Skeletal muscle tissue (tissue), 4 donors: ENCODE data around the gene LZIC. TPM values are rescaled to one million over a fixed set of nuclear protein-coding genes. Genes with fewer than 3 reads are reported as not detected.
A peak's percentile ranks its signal among the peaks of the same experiment; 100 is the strongest.
"Not testable (repeated sequence)": the region's sequence is repeated elsewhere in the genome, so short reads cannot be mapped to it uniquely, and the experiment has no call there.

Experiments
- H3K27ac ChIP-seq: one replicate; pipeline ENCODE4 v1.7.0; 2013; ENCODE audit warnings: mild to moderate bottlenecking, low read depth, low read length, inconsistent platforms
- H3K27me3 ChIP-seq, 3 donors: one replicate each; pipeline ENCODE4 v1.7.0; 2013; ENCODE audit warnings: low read length in 3 of 3; ENCODE audit not compliant: control insufficient read depth in 3 of 3, insufficient read depth in 3 of 3
- H3K36me3 ChIP-seq, 3 donors: one replicate each; pipeline ENCODE4 v1.7.0; 2013; ENCODE audit warnings: low read length in 3 of 3; ENCODE audit not compliant: control insufficient read depth in 3 of 3, insufficient read depth in 3 of 3
- H3K4me1 ChIP-seq, 3 donors: one replicate each; pipeline ENCODE4 v1.7.0; 2013; ENCODE audit warnings: low read length in 3 of 3, mild to moderate bottlenecking in 3 of 3; ENCODE audit not compliant: control insufficient read depth in 3 of 3, insufficient read depth in 3 of 3
- H3K4me3 ChIP-seq, 3 donors: one replicate each; pipeline ENCODE4 v1.7.0; 2013; ENCODE audit warnings: low read length in 3 of 3
- H3K9ac ChIP-seq, 3 donors: one replicate each; pipeline ENCODE4 v1.7.0; 2013; ENCODE audit warnings: low read length in 3 of 3, mild to moderate bottlenecking in 3 of 3, moderate library complexity in 2 of 3, low read depth in 1 of 3
- H3K9me3 ChIP-seq, 3 donors: one replicate each; pipeline ENCODE4 v1.7.0; 2013; ENCODE audit warnings: low read length in 3 of 3; ENCODE audit not compliant: control insufficient read depth in 3 of 3
- total RNA-seq: library from RNA; depleted of rRNA; stranded (reverse); fragments of >200 nt; gene quantifications from one replicate; pipeline ENCODE4 v1.2.3, GENCODE V29; 2014
- donor health status: Osteomylitis.

The LZIC gene
- total RNA-seq, 1 donor from 2014 or later = 42.3 TPM

- Histone ChIP-seq H3K4me3 (no peak overlapping the region), H3K4me1 (peaks cover 12 to 38% (median 18%) of the 10 kb centered on the region in 3 donors), H3K9me3 (no peaks in the 10 kb centered on the region), H3K36me3 (peaks cover 9 to 13% (median 12%) of the 10 kb centered on the region in 3 donors), H3K27ac (no peak overlapping the region), H3K9ac (peak overlapping the region in 1 of 3 donors; percentile 28), H3K27me3 (no peaks in the 10 kb centered on the region)
Measured at GRCh38 chr1:9946315-9946714, 3.1 kb upstream of the LZIC start.

DNA sequence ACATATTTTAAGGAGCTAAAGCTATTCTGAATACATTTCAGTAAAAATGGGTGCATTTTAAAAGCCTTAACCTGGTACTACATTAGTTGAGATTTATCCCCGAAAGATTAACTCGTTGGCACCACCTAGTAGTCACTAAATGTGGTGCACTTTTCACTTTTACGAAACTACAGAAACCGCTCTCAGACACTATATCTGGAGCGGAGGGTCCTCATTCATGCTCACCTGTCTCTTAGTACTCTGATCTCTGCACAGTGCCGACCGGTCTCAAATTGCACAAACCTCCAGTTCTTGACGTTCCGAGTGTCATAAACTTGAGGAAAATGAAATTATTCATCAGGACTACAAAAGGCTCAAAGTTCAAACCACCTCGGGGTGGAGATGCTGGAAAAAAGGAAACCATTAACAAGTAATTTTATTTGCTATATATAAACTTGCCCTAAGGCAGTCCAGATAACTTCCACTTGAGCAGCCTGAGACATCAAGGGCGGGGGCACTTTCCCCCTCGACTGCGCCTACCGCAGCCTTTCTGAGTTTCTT lies 722 bp downstream of the LZIC start:
- Histone ChIP-seq H3K4me1 (peaks cover 8 to 28% (median 11%) of the 10 kb centered on the region in 3 donors), H3K36me3 (peaks cover 7 to 16% (median 8%) of the 10 kb centered on the region in 3 donors), H3K9me3 (no peaks in the 10 kb centered on the region), H3K4me3 (peak overlapping the region; percentile 95 to 97 (median 96)), H3K27ac (peak overlapping the region; percentile 86), H3K27me3 (no peaks in the 10 kb centered on the region), H3K9ac (peak overlapping the region; percentile 95 to 99 (median 98))

DNA sequence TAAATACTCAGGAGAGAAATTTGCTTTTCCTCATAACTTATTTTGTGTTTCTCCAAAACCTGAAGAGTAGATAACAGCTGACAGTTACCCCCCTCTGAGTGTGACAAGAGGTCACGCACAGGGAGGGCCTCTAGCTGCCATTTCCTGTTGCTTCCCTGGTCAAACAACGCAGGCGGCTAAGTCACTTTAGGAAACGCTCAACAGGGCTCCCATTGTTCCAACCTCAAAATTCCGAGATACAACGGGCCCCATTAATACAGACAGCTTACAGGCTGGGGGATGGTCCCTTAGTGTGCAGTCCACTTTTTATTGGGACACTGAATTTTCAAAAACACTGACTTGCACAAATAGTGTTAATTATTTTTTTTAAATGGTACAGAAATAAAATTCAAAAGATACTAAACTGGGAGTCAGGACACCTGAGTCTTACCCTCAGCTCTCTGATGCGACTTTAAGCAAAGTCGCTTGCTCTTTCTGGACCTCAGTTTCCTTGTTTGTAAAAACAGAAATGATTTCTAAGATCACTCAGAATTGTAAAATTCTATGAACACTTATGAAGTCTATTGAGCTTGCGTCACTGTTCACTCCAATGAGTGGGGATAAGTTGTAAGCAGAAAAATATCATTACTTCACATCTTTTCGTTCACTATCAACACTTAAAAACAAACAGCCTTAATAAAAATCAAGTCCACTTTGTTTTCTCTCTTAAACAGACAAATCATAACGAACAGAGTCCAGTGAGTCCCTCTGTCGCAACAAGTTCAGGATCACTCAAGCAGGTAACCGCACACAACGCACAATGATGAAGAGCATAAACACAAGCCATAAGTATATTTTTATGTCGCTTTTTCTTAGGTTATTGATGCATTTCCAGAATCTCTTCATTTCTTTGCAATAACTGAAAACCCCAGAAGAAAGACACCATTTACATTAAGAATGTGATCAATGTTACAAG lies 13.5 kb downstream of the LZIC start:
- Histone ChIP-seq H3K4me1 (no peaks in the 10 kb centered on the region), H3K9ac (no peak overlapping the region), H3K27ac (no peak overlapping the region), H3K27me3 (no peaks in the 10 kb centered on the region), H3K4me3 (no peak overlapping the region), H3K36me3 (peaks cover 5 to 26% (median 23%) of the 10 kb centered on the region in 3 donors), H3K9me3 (no peaks in the 10 kb centered on the region)

GRCh38 chr1:9927259-9927658 lies 15.9 kb downstream of the LZIC start:
- Histone ChIP-seq H3K9me3 (no peaks in the 10 kb centered on the region), H3K9ac (no peak overlapping the region), H3K4me3 (no peak overlapping the region), H3K36me3 (peaks cover 3 to 19% (median 8%) of the 10 kb centered on the region in 3 donors), H3K27ac (no peak overlapping the region), H3K27me3 (no peaks in the 10 kb centered on the region), H3K4me1 (no peaks in the 10 kb centered on the region)

DNA sequence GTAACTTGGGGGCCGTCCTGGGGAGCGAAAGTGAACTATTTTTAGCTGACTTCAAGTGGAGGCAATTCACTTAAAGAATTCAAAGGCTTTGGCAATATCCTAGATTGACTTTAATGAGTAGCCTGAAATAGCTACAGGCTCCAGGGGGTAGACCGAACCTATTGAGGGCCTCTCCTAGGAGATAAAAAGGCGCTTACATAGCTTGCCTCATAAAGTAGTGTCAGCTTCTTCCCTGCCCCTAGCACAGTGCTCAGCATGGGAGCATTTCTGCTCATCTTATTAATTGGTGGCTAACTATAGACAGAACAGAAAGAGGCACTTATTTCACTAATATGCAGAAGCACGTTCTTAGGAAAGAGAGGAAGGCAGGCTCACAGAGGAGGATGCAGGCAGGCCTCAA lies 20.8 kb downstream of the LZIC start:
- Histone ChIP-seq H3K9ac (no peak overlapping the region), H3K27ac (no peak overlapping the region), H3K9me3 (no peaks in the 10 kb centered on the region), H3K36me3 (no peaks in the 10 kb centered on the region), H3K27me3 (no peaks in the 10 kb centered on the region), H3K4me3 (no peak overlapping the region), H3K4me1 (no peaks in the 10 kb centered on the region)

- H3K9ac ChIP-seq = no peak overlapping the region
- H3K27ac ChIP-seq = no peak overlapping the region
- H3K36me3 ChIP-seq = no peaks in the 10 kb centered on the region
- H3K27me3 ChIP-seq = no peaks in the 10 kb centered on the region
- no peak overlapping the region for H3K4me3 ChIP-seq
- no peaks in the 10 kb centered on the region for H3K9me3 ChIP-seq
- no peaks in the 10 kb centered on the region for H3K4me1 ChIP-seq
Measured at GRCh38 chr1:9920606-9921005, 22.6 kb downstream of the LZIC start.

- no peaks in the 10 kb centered on the region for H3K36me3 ChIP-seq
- H3K4me3 ChIP-seq = no peak overlapping the region
- H3K9ac ChIP-seq = no peak overlapping the region
- no peaks in the 10 kb centered on the region for H3K4me1 ChIP-seq
- H3K9me3 ChIP-seq = no peaks in the 10 kb centered on the region
- H3K27me3 ChIP-seq = no peaks in the 10 kb centered on the region
- H3K27ac ChIP-seq = no peak overlapping the region
Measured at GRCh38 chr1:9917901-9918300, 25.3 kb downstream of the LZIC start.

DNA sequence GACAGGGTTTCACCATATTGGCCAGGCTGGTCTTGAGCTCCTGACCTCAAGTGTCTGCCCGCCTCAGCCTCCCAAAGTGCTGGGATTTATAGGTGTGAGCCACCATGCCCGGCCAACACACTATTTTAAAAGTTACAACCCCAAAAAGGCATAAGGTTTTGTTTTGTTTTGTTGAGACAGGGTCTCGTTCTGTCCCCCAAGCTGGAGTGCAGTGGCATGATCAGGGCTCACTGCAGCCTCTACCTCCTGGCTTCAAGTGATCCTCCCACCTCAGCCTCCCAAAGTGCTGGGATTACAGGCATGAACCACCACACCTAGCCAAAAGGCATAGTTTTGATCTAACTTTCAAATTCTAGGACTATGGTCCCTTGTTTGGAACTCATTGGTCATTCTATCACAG lies 25.7 kb downstream of the LZIC start:
- H3K27ac ChIP-seq, H3K27me3 ChIP-seq, H3K4me1 ChIP-seq, H3K36me3 ChIP-seq, H3K4me3 ChIP-seq, H3K9ac ChIP-seq, H3K9me3 ChIP-seq: not testable (repeated sequence)

DNA sequence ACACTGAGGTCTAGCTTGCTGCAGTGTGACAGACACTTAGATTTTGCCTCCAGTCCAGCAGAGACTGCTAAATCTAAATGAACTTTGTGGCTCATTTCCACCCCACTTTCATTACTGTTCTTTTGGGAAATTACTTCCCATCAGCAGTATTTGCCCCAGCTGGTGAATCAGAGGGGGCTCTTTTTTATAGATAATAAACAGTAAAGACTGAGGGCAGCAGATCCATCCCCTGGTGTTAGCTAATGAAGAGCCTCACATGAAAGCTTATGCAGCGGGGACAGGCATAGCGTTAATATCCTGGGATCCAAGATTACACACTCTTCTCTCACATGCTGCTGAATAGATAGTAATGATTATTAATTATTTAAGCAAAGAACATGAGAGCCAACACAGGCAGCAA lies 26.7 kb downstream of the LZIC start:
- Histone ChIP-seq H3K9me3 (no peaks in the 10 kb centered on the region), H3K27me3 (no peaks in the 10 kb centered on the region), H3K9ac (no peak overlapping the region), H3K4me3 (no peak overlapping the region), H3K36me3 (no peaks in the 10 kb centered on the region), H3K27ac (no peak overlapping the region), H3K4me1 (peaks cover 0 to under 1% (median under 1%) of the 10 kb centered on the region in 3 donors)

GRCh38 chr1:9914610-9914937 lies 28.6 kb downstream of the LZIC start:
- H3K9me3 ChIP-seq = no peaks in the 10 kb centered on the region
- no peak overlapping the region for H3K4me3 ChIP-seq
- no peaks in the 10 kb centered on the region for H3K27me3 ChIP-seq
- H3K36me3 ChIP-seq = no peaks in the 10 kb centered on the region
- no peak overlapping the region for H3K27ac ChIP-seq
- peaks cover 4 to 11% (median 8%) of the 10 kb centered on the region in 3 donors for H3K4me1 ChIP-seq
- no peak overlapping the region for H3K9ac ChIP-seq
